CD4-positive, alpha-beta T cell treated with Interleukin-21 for 1 hour (primary cell): ENCODE results near the gene TBC1D24.
"Not testable (repeated sequence)": the region's sequence is repeated elsewhere in the genome, so short reads cannot be mapped to it uniquely, and the experiment has no call there.

Experiments used
- DNase-seq: peaks from one replicate; pipeline ENCODE4 v3.0.0-alpha.2; 2020

Gene TBC1D24

DNA sequence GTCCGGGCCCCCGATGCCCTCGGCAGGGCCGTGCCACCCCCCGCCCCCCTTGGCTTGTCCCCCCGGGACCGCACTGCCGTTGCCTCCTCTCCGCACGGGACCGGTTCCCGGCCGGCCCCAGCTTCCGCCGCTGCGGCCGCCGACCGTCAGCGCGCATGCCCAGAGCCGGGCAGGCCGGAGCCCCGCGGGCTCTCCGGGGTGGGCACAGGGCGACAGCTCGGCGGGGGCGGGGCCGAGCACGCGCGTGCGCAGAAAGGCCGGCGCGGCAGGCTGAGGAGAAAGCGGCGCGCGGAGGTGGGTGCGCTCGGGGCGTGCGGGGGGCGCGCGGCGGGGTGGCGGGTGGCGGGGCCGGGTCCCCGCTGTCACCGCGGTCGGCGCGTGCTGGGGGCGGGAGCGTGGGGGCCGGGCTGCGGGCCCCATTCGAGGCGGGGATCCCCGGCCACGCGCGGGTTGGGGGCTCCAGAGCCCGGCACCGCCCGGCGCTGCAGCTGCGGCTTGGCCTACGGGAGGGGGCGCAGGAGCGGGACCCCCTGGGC lies at the start of gene TBC1D24:
Gene TBC1D24 (plus strand): TSS at position 251 of the 536 bp plus-strand sequence. CDS start 21,022 bp downstream, outside the sequence.
- DNase-seq, result peak; percentile 86

DNA sequence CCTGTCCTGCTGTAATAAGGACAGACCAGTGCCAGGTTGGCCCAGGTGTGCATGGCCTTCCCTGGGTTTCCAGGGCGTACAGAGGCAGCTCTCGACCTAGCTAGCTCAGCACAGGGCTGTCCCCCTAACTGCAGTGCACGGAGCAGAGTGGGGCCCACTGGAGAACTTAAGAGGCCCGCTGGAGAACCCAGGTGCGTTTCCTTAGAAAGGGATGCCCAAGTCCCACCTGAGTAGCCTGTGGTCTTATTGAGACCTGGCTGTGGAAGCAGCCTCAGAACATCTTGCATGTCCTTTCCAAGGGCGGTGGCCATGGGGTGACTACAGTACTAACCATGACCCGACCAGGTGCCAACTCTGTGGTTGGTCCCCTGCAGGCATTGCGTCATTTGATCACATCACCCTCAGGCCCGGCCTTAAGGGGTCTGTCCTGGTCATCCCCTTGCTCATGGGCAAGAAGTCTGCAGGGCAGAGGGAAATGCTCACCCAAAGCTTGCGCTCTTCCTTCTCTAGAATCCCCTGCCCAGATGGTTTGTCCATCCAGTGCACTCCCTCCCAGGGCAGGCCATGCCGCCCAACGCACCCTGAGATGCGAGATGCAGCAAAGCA lies 49.0 kb upstream of the TBC1D24 start:
- DNase-seq, result no peak

DNA sequence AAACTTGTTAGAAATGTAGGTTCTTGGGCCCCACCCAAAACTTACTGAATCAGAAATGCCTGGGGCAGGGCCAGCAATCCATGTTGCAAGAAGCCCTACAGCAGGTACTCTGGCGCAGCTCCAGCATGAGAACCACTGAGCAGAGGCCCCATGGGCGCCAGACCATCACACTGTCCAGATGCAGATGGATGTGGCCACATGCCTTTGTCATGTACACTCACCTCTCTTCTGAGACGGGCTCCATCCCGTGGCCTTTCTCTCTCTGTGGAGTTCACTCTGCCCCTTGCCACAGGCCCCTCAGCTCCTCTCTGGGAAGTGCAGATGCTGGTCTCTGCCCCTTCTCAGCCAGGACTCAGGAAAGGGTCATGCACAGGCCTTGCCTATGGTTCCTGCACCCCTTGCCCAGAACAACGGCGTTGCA lies 48.0 kb upstream of the TBC1D24 start:
- no peak for DNase-seq

DNA sequence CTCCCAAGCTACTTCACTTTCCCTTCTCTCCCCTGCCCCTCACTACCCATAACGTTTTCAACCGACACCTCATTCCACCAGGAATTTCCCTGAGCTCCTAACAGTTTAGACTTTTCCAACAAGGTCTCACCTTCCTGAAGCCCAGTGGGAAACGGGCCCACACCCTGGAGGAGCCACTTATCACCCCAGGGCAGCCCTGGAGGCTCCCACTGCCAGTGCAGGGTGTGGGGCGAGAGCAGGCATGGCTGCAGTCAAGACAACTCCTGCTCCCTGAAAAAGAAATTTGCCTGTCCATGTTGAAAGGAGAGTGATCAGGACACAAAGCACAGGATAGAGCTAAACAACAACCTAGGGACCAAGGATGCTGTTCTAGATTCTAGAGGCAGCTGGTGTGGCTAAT lies 47.4 kb upstream of the TBC1D24 start:
- no peak for DNase-seq

DNA sequence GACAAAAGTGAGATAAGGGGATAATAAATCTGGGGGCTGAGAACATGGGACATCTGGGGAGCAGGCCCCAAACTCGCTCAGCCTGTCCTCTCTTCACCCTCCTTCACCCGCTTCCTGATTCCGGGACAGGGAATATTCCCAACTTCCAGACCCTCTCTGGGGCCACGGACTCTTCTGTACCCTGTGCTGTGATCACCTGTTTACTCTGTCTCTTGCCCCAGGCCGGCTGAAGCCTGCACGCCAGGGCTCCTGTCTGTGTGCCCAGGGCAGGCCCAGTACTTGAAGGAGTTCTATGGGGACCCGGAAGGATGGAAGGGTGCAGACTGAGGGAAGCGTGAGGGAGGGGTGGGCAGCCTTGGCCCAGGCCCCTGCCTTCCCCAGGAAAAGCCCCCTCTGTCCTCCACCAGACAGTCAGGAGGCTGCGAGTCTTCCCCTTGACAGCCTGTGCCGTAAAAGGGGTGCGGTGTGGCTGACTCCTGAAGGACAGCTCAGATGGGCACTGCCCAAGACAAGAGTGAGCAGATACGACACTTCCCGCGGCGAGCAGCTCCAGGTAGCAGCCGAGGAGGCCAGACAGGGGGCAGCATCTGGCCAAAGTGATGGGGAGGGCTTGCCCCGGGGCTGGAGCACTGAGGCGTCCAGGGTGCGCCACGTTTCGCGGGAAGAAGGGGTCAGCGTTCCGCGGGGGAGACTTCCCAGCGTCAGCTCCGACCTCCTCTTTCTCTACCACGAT lies 46.7 kb upstream of the TBC1D24 start:
- DNase-seq, result no peak

DNA sequence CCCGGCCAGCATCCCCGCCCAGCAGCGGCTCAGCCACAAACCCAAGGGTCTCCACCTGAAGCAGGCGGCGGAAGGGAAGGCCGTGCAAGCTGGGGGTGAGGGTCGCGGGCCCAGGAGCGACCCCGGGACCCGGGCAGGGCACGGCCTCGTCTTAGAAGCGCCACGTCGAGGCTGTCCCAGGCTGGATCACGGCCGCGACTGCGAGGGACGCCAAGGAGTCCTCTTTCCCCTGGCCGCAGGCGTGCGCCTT lies 46.2 kb upstream of the TBC1D24 start:
- no peak for DNase-seq

DNA sequence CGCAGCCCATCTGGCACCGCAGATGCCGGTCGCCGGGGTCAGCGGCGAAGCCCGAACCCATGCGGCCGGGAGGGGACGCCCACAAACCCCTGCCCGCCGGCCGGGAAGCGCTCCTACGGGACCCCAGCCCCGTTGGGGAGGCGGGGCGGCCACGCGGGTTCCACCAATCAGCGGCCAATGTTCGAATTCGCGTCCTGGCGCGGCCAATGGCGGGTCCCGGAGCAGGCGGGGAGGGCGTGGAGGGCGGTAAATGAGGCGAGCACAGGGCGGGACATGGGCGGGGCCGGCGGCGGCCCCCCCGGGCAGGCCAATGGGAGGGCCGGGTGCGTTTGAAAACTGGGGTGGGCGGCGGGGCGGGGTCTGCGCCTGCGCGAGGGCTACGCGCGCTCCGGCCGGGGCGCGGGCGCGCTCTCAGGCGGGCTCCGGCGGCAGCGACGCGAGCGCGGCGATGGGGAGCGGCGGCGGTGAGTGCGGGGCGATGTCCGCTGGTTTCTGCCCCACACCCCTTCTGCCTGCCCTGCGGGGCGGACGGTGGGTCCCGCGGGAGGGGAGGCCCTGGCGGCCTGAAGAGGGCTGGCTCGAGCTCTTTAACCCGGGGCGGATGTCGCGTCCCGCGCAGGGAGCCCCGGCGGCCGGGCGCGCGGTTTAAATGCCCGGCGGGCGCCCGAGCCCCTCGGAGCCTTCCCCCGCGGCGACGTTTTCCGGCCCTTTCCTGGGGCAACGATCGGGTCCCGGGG lies 45.7 kb upstream of the TBC1D24 start, which contains the start of gene CCNF:
Gene CCNF (plus strand): TSS at position 414 of the 737 bp plus-strand sequence. CDS start 35 bp downstream, at position 449.
- peak; percentile 98 for DNase-seq

DNA sequence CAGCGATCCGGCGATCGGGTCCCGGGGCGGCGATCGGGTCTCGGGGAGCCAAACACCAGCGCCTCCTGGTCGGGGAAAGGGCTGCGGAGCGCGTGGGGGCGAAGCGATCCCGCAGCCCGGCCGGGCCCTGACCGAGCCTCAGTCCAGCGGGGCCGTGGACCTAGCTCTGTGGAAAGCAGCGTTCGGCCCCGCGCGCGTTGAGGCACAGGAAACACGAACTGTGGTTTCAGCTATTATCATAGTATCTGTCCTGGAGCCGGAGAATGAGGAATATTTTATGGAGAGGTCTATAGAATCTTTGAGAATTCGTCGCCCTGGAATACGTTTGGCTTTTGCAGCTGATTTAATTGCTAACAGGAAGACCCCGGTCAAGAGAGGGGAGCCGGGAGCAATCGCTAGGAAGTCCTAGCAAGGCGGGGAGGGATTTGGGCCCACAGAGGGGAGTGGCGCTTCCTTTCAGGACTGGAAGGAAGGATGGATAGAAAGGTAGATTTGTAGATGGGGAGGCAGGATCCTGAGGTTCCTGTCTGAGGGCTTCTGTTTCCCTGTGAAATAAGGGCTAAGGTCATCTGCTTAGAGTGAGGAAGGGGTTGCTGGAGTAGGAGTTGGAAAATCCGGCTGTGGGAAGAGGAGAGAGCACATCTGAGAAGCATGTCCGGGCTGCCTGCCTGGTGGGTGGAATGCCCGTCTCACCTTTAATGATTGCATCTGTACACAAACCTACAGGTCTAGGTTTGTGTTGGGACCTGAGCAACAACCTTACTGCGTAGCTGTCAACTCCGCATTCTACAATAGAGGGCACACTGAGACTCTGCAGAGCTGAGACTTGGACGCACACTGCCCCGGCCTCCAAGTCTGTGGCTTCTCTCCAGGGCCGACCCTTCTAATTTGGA lies 44.9 kb upstream of the TBC1D24 start:
- peak; percentile 30 for DNase-seq

DNA sequence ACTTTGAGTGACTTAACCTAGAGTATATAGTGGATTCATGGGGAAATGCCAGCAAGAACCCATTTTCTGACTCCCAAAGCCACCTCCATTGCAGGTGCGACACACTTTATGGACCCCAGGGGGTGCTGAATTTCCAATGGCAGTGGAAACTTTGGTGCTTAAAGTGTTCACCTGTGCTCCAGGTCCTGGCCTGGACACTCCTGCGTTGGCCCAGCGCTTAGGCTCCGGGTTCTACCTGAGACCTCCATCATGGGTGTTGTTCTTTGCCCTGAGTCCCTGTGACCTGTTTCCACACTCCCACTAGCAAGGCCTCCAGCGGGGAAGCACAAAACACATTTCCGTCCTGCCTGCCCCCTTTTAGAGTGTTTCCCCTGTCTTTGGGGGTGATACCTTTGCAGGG lies 42.6 kb upstream of the TBC1D24 start:
- DNase-seq, result no peak

DNA sequence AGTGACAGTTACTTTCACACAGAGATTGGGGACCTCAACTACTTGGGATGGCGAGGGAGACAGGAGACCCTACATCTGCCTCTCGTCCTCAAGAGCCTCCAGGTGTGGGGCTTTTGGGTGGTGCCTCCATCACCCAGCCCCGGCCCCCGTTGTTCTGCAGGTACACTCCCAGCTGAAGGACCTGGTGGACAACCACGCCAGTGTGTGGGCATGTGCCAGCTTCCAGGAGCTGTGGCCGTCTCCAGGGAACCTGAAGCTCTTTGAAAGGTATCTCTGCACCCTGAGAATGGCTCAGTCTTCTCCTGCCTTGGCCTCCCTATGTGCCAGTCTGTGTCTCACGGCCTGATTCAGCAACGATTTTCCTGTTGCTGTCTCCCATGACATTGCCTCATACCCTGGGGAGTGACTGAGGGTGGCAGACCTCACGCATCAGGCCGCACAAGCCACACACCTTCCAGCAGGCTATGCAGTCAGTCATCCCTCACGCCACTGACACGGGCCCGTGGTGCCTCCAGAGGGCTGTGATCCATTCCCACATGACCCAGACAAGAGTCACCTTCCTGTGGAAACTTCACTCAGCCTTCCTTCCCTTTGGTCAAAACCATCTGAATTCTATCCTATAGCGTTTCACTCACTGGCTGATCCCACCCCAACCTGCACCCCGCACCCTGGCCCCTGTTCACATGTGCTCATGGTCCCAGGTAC lies 42.0 kb upstream of the TBC1D24 start:
- no peak for DNase-seq

DNA sequence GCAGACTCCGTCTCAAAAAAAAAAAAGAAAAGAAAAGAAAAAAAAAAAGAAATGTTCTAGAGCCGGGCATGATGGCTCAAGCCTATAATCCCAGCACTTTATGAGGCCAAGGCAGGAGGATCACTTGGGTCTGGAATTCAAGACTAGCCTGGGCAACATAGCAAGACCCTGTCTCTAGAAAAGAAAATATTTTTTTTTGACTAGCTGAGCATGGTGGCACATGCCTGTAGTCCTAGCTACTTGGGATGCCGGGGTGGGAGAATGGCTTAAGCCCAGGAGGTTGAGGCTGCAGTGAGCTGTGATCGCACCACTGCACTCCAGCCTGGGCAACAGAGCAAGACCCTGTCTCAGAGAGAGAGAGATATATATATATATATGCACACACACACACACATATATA lies 39.7 kb upstream of the TBC1D24 start:
- DNase-seq, result not testable (repeated sequence)

DNA sequence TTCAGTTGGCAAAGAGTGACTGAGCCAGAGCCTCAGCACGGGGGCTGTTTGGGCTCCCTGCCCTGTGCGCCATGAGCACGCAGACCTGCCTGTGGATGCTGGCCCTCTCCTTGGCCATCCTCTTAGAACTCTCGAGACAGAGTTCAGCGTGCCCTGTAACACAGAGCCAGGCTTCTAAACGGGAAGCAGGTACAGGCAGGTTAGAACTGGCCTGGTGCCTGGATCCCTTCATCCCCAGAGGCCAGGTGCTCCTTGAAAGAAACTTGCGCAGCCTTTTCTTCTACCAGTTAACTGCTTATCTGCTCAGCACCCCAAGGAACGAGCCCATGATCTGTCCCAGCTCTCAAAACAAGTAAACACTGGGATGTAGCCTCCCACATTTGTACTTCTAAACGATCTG lies 38.8 kb upstream of the TBC1D24 start:
- DNase-seq, result no peak

DNA sequence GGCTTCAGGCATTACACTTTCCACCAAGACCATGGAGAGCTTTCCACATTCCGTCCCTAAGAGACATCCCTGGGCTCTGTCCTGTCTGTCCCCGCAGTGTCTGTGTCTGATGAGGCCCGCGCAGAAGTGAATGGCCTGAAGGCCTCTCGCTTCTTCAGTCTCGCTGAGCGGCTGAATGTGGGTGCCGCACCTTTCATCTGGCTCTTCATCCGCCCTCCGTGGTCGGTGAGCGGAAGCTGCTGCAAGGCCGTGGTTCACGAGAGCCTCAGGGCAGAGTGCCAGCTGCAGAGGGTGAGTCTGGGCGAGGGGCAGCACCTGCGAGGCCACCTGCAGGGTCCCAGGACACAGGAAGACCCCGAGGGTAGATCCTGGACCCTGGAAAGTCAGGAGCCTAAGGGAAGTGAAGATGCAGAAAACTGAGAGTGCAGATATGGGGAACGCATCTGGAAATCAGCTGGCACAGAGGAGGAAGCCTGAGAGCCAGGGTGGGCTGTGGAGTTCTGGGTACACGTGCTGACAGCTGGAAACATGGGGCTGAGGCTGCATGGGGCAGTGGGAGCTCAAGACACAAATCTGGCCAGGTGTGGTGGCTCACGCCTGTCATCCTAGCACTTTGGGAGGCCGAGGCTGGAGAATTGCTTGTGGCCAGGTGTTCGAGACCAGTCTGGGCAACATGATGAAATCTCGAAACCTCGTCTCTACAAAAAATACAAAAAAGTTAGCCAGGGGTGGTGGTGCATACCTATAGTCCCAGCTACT lies 37.7 kb upstream of the TBC1D24 start:
- DNase-seq, result no peak

DNA sequence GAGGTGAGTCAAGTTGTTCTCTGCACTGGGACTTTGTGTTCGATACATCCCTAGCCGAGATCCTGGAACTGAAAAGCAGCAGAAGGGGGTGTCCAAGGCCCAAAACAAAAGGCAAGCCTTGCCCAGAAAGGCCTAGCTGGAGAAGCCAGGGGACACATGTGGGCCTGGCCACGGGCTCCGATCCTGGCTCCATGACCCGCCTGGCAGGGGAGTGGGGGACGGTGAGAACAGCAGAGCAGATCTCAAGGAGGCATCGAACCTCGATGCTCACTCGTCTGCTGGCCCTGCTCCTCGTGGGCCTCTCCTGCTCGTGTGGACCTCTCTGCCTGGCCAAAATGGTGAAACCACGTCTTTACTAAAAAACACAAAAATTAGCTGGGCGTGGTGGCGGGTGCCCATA lies 36.8 kb upstream of the TBC1D24 start:
- no peak for DNase-seq

DNA sequence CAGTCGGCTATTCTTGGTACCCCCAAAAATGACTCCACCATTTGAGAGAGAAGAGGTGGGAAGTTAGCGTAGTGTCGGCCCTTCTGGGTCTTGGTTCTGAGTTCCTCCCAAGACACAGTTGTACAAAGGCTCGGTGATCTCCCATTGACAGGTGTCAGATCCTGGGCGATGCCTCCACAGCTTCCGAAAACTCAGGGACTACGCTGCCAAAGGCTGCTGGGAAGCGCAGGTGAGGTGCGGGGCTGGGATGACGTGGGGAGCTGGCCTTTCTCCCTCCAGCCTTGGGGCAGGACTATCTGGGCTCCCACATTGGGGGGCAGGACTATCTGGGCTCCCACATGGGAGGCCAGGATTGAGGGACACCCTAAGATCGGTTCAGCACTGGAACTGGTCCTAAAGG lies 35.3 kb upstream of the TBC1D24 start:
- no peak for DNase-seq

DNA sequence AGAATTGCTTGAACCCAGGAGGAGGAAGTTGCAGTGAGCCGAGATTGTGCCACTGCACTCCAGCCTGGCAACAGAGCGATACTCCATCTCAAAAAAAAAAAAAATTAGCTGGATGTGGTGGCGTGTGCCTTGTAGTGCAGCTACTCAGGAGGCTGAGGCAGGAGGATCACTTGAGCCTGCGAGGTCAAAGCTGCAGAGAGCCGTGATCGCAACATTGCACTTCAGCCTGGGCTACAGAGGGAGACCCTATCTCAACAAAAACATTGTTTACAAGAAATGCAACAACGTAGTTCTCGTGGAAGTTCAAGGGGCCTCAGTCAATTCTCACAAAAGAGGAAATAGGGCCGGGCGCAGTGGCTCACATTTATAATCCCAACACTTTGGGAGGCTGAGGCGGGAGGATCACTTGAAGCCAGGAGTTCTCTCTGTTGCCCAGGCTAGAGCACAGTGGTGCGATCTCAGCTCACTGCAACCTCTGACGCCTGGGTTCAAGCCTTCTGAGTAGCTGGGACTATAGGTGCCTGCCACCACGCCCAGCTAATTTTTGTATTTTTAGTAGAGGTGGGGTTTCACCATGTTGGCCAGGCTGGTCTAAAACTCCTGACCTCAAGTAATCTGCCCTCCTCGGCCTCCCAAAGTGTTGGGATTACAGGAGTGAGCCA lies 33.7 kb upstream of the TBC1D24 start:
- DNase-seq, result not testable (repeated sequence)

DNA sequence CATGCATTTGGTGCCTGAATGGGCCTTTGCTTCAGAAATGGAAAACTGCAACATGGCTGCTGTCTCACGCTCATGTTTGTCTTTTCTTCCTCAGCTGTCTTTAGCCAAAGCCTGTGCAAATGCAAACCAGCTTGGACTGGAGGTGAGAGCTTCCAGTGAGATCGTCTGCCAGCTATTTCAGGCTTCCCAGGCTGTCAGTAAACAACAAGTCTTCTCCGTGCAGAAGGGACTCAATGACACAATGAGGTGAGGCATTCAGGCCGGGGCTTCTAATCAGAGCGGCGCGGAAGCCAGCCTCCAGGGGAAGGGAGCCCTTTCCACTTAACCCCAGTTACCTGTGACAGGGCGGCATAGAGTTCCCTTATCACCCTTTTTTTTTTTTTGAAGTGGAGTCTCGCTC lies 31.4 kb upstream of the TBC1D24 start:
- no peak for DNase-seq

DNA sequence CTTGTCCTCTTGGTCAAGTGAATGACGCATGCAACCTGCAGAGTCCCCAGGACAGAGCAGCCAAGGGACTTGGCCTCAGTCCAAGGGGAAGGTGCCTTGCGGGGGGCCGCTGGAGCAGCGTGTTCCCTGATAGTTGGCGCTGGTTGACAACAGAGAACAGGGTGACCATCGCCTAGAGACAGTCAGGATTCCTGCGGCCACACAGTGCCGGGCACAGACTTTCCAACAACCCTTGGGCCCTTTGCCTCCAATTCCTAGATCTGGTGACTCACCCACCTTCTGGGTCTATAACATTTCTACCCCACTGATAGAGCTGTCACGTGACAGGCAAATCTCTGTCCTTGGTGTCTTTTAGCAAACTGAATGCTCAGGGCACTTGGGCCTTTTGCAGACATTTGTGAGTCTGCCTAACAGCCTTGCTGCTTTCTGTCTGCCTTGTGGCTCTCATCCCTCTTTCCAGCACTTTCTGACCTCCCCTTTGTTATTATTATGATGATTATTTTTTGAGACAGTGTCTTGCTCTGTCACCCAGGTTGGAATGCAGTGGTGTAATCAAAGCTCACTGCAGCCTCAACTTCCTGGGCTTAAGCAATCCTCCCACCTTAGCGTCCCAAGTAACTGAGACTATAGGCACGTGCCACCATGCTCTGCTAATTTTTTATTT lies 26.9 kb upstream of the TBC1D24 start:
- no peak for DNase-seq

DNA sequence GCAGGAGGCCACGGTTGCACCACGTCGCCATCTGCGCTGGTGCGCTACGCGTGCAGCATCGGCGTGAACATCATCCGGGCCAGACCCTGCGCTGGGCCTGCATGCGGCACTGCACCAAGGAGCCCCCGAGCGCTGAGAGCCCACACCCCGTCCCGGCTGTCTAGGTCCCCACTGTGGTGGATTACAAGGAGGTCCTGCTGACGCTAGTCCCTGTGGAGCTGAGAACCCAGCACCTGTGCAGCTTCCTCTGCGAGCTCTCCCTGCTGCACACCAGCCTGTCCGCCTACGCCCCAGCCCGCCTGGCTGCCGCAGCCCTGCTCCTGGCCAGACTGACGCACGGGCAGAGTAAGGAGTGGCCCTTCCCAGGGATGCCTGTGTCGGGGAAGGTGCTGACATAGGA lies 25.8 kb upstream of the TBC1D24 start:
- no peak for DNase-seq

DNA sequence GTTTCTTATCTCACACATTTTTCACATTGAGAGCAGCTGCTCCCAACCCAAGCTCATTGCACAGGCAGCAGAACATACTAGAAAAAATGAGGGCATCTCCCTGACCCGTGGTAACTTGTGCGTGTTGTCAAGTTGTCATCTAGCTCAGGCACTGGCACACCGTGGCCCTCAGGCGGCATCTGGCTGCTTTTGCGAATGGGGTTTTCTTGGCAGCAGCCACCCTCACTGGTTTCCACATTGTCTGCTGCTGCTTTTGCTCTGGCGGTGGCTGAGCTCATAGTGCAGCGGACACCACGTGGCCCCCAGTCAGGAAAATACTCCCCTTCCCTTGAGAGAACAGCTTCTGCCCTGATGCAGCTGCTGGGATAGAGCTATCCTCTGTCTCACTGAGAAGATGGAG lies 24.4 kb upstream of the TBC1D24 start:
- no peak for DNase-seq
